Neural cell (in vitro differentiated cells): ENCODE results near the gene MAGIX.

Experiments
- EP300 ChIP-seq: fragments of 450-650 bp; conservative IDR thresholded peaks from 2 replicates; pipeline ENCODE4 v1.6.1; 2014; ENCODE audit warnings: antibody characterized with exemption, mild to moderate bottlenecking, moderate library complexity; ENCODE audit not compliant: poor library complexity, severe bottlenecking
- EZH2 ChIP-seq: fragments of 200-600, 300-800 bp; shearing (Covaris generic), sonication (generic); IDR thresholded peaks from 2 replicates; pipeline ENCODE4 v1.6.1; 2014; ENCODE audit warnings: antibody characterized with exemption, low read length, borderline replicate concordance, mild to moderate bottlenecking; ENCODE audit not compliant: insufficient read depth, poor library complexity, severe bottlenecking
- POLR2AphosphoS5 ChIP-seq: IDR thresholded peaks from 2 replicates; pipeline ENCODE4 v1.6.1; 2012
- RAD21 ChIP-seq: fragments of 450-650 bp; conservative IDR thresholded peaks from 2 replicates; pipeline ENCODE4 v1.6.1; 2014; ENCODE audit warnings: antibody characterized with exemption, mild to moderate bottlenecking, moderate library complexity
- TAF1 ChIP-seq: IDR thresholded peaks from 2 replicates; pipeline ENCODE4 v1.6.1; 2012; ENCODE audit warnings: low read depth
- TF ChIP-seq, protein P1 (sequence below): fragments of 450-650 bp; IDR thresholded peaks from 2 replicates; pipeline ENCODE4 v1.5.1; 2014; ENCODE audit warnings: antibody characterized with exemption, mild to moderate bottlenecking, moderate library complexity; ENCODE audit not compliant: poor library complexity, severe bottlenecking
- TF ChIP-seq, protein P2 (sequence below): IDR thresholded peaks from 2 replicates; pipeline ENCODE4 v1.6.1; 2012; ENCODE audit warnings: borderline replicate concordance

DNA sequence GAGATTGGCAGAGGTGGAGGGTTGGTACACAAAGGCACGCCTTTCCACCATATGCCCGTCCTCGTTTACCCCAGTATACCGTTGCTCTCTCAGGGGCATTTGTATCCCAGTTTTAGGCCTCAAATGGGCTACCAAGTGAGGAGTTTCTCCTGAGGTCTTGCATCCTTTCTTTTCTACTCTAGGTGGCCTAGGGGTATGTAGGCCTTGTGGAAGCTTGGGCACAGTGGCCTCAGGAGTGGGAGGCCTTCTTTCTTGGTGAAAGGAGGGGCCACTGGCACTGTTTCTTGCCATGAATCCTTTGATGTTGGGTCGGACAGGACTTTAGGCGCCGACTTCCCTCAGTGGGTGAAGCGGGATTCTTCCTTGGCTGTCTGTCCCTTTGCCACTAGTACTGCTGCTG is 15.3 kb upstream of the MAGIX start:
- TF ChIP-seq, protein P1, sequence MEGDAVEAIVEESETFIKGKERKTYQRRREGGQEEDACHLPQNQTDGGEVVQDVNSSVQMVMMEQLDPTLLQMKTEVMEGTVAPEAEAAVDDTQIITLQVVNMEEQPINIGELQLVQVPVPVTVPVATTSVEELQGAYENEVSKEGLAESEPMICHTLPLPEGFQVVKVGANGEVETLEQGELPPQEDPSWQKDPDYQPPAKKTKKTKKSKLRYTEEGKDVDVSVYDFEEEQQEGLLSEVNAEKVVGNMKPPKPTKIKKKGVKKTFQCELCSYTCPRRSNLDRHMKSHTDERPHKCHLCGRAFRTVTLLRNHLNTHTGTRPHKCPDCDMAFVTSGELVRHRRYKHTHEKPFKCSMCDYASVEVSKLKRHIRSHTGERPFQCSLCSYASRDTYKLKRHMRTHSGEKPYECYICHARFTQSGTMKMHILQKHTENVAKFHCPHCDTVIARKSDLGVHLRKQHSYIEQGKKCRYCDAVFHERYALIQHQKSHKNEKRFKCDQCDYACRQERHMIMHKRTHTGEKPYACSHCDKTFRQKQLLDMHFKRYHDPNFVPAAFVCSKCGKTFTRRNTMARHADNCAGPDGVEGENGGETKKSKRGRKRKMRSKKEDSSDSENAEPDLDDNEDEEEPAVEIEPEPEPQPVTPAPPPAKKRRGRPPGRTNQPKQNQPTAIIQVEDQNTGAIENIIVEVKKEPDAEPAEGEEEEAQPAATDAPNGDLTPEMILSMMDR: no peak
- no peak for TF ChIP-seq EP300
- TF ChIP-seq POLR2AphosphoS5: no peak
- no peak for TF ChIP-seq RAD21
- TF ChIP-seq, protein P2, sequence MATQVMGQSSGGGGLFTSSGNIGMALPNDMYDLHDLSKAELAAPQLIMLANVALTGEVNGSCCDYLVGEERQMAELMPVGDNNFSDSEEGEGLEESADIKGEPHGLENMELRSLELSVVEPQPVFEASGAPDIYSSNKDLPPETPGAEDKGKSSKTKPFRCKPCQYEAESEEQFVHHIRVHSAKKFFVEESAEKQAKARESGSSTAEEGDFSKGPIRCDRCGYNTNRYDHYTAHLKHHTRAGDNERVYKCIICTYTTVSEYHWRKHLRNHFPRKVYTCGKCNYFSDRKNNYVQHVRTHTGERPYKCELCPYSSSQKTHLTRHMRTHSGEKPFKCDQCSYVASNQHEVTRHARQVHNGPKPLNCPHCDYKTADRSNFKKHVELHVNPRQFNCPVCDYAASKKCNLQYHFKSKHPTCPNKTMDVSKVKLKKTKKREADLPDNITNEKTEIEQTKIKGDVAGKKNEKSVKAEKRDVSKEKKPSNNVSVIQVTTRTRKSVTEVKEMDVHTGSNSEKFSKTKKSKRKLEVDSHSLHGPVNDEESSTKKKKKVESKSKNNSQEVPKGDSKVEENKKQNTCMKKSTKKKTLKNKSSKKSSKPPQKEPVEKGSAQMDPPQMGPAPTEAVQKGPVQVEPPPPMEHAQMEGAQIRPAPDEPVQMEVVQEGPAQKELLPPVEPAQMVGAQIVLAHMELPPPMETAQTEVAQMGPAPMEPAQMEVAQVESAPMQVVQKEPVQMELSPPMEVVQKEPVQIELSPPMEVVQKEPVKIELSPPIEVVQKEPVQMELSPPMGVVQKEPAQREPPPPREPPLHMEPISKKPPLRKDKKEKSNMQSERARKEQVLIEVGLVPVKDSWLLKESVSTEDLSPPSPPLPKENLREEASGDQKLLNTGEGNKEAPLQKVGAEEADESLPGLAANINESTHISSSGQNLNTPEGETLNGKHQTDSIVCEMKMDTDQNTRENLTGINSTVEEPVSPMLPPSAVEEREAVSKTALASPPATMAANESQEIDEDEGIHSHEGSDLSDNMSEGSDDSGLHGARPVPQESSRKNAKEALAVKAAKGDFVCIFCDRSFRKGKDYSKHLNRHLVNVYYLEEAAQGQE: no peak
- TF ChIP-seq EZH2: no peak
- no peak for TF ChIP-seq TAF1
